SIG-M5 treated with dmso at 0.1 percent for 504 hours (cell line): ENCODE measurements around the gene EGFLAM.
"Not testable (repeated sequence)": the region's sequence is repeated elsewhere in the genome, so short reads cannot be mapped to it uniquely, and the experiment has no call there.

Source experiments
- DNase-seq: peaks from one replicate; lab custom pipeline; 2025; ENCODE audit not compliant: unreplicated experiment; lab: John Stamatoyannopoulos, UW

Gene EGFLAM

DNA sequence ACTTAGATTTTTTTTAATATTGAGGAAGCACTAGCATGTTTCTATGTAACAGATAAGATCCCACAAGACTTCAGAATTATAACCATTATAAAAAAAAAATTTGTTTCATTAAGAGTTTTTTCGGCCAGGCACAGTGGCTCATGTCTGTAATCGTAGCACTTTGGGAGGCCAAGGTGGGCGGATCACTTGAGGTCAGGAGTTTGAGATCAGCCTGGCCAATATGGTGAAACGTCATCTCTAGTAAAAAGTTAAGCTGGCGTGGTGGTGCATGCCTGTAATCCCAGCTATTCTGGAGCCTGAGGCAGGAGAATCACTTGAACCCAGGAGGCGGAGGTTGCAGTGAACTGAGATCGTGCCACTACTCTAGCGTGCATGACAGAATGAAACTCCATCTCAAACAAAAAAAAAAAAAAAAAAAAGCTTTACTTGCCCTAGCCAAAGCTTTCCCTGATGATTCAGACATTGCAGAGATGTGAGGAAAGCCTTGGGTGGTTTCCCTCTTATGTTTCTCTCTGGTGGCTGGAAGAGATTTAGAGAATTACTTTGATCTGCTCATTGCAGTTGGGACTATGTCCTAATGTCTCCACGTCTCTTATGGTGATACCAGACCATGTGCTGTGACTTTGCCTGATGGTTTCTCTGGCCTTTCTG, 65.4 kb downstream of the EGFLAM start:
- DNase-seq: no peak

DNA sequence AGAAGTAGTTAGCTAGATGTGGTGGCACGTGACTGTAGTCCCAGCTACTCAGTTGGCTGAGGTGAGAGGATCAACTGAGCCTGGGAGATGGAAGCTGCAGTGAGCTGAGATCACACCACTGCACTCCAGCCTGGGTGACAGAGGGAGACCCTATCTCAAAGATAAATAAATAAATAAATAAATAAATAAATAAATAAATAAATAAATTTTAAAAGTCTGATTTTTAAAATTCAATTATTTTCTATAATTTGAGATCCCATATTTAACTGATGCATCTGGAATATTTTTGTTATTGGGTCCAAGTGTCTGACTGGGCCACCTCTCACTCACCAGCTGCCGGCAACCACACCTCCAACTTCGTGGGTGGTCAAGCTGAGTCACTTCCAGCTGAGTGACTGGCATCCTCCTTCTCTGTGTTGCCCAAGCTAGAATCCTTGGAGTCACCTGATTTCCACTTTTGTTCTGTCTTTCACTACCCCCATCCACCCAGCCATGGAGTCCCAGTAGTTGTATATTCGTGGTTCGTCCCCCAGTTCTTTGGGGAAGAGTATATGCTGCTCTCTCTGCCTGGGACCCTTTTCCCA, 70.9 kb downstream of the EGFLAM start:
- no peak for DNase-seq

DNA sequence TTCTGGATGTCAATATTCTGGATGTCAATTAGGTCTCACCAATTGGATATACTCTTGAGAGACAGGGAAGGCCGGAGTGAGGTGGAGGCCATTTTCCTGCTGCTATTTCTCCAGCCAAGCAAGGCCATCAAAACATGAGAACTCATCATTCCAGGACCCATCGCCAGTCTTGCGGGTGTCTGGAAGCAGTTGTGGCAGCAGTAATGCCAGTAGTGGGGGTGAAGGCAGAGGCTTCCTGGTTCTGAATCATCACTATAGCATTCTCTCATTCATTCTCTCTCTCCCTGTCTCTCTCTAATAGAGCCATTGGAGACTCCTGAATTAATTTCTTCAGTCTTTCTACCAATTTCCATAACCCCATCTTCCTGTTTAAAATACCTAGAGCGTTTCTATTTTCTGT, 71.8 kb downstream of the EGFLAM start:
- no peak for DNase-seq

DNA sequence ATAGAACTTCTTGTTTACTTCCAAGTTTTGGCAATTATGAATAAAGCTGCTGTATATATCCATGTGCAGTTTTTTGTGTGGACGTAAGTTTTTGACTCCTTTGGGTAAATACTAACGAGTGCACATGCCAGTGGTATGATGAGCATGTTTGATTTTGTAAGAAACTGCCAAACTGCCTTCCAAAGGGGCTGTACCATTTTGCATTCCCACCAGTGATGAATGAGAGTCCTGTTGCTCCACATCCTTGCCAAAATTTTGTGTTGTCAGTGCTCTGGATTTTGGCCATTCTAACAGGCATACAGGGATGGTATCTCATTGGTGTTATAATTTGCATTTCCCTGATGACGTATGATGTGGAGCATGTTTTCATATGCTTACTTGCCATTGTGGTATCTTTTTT, 73.5 kb downstream of the EGFLAM start:
- no peak for DNase-seq

DNA sequence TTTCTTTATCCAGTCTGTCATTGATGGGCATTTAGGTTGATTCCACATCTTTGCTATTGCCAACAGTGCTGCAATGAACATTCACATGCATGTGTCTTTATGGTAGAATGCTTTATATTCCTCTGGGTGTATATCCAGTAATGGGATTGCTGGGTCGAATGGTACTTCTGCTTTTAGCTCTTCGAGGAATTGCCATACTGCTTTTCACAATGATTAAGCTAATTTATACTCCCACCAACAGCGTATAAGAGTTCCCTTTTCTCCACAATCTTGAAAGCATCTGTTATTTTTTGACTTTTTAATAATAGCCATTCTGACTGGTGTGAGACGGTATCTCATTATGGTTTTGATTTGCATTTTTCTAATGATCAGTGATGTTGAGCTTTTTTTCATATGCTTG, 74.8 kb downstream of the EGFLAM start:
- DNase-seq: not testable (repeated sequence)

DNA sequence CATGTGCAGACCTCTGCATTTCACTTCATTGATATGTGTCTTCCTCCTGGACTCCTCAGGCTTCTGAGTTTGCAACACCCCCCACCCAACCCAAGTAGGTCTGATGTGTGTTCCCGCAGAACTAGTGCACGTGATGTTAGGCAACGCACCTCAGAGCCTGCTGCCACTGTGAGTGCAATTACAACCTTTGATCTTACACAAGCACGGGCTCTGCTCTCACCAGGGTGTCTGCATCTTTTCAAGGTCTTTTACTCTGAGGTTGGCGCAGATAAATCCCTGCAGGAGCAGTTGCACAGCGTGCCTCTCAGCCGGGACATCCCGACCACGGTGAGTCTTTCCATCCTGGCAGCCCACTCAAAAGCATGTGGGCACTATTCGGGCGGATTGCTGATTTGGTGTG, 80.1 kb downstream of the EGFLAM start:
- no peak for DNase-seq

DNA sequence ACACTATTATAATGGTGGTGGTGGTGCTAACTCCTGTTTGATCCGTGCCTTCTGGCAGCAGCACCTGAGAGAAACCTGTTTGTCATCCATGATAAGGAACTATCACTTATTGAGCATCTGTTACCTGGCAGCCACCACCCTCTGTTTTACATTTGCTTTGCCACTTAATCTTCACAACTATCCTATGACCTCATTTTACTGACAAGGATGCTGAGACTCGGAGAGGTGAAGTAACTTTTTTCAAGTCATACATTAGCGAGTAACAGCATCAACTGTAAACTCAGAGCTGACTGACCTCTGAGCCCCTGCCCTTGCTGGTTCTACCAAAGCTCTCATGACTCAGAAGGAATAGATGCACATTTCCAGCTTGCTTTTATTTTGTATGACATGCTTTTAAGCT, 81.1 kb downstream of the EGFLAM start:
- no peak for DNase-seq

DNA sequence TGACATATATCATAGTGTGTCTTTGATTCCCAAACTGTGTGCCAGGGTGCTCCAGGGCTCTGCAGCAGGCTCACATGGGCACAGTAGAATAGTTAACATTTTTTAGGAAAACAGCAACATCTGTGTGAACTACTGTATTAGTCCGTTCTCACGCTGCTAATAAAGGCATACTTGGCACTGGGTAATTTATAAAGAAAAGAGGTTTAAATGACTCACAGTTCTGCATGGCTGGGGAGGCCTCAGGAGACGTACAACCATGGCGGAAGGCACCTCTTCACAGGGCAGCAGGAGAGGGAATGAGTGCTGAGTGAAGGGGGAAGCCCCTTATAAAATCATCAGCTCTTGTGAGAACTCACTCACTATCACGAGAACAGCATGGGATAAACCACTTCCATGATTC, 82.7 kb downstream of the EGFLAM start:
- no peak for DNase-seq

DNA sequence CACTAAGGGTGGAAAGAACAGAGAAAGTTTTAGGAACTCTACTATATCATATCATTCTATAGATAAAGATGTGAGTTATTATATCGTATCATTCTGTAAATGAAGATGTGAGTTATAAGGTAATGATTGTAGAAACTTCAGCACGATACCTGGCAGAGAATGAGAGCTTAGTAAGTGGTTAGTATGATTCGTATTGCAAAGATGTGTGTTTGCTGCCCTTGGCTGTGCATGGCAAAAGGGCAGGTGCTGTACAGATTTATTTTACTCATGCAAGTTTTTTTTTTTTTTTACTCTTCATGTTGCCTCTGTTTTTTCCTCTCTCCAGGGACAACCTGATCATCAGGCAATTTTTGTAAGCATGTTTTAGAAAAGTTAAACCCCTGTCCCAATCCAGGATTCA, 83.3 kb downstream of the EGFLAM start:
- no peak for DNase-seq

DNA sequence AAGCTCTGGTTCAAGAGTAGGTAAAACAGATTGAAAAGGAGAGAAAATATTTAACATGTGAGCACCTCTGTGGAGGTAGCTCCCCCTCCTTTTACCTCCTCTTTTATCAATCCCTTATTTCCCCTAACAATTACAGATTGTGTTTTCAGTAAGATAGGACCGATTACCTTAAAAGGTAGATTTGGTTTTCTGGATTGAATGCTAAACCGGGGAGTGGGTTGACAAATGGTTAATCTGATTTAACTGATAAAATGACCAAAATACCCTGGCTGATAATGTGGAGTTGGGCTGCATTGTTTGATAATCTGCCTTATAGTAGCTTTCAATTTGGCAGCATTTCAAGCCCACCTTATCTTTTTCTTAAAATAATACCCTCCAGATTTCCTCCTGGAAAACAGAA, 83.9 kb downstream of the EGFLAM start:
- no peak for DNase-seq

DNA sequence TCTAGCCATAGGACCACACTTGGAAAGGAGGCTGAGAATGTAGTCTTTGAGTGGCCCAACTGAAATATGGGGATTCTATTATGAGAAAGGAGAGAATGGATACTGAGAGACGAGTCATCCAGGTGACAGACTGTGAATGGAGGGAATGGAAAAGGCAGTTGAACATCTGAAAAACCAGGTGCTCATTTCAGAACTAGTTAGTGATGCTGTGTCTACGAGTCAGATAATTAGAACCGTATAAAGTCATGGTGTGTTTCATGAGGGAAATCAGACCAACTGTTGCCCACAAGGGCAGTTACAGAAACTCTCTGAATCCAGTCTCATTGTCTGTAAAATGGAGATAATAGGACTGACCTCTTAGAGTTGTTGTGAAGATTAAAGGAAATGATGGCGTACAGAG, 86.5 kb downstream of the EGFLAM start:
- no peak for DNase-seq

DNA sequence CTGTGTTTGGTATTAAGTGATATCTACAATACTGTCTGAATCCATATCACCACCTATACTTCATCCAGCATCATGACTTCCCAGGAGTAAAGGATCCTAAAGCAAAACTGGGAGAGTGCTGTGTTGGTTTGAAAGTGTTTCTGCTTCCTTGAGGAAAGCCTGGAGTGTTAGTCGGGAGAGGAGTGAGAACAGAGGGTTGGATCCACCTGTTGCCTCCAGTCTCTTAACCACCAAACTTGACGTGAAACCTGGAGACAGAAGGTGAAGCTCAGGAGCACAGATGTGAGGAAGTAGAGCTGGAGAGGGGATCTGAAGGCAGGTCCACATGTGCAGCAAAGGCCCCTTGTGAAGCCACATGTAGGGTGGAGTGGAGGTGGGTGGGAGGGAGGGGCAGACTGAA, 88.2 kb downstream of the EGFLAM start:
- no peak for DNase-seq

DNA sequence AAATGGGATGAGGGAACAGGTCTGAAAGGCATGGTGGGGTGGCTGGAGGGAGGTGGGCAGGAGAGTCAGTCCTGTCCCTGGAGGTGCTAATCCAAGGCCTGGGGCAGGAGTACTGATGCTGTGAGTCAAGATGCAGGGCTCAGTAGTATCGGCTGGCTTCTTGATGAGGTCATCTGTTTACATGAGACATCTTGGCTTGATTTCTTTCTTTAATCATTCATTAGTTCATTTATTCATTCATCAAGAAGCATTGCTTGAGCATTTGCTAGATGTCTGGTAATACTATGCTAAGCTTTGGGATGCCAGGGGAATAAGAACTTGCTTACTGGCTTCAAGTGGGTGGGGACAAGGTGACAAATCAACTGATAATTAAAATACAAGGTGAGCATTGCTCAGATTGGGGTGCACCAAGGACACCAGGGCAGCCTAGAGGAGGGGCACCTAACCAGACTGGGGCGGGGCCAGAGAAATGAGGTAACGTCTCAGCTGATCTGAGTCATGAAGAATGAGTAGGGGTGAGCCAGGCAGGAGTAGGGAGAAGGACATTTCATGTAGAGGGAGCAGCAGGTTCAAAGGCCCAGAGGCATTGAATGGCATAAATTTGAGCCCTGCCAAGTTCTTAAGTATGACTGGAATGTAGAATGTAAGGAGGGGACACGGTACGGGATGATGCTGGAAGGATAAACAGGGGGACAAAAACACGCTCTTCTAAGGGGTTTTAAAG, 88.8 kb downstream of the EGFLAM start:
- no peak for DNase-seq

DNA sequence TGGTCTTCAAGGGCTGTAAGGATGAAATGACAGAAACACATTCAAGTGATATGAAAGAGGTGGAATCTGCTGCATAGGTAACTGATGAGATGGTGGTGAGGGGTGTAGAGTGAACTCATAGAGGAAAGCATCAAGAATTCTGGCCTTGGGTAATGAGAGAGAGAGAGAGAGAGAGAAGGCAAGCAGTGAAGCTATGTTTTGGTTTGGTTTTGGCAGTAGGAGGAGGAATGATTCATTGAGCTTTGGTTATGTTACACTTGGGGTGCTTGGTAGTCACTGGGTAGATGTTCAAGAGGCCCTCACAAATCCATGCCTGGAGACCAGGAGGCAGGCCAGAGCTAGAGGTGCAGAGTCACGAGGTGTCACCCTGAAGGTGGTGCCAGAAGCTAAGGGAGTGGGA, 89.5 kb downstream of the EGFLAM start:
- DNase-seq: no peak

DNA sequence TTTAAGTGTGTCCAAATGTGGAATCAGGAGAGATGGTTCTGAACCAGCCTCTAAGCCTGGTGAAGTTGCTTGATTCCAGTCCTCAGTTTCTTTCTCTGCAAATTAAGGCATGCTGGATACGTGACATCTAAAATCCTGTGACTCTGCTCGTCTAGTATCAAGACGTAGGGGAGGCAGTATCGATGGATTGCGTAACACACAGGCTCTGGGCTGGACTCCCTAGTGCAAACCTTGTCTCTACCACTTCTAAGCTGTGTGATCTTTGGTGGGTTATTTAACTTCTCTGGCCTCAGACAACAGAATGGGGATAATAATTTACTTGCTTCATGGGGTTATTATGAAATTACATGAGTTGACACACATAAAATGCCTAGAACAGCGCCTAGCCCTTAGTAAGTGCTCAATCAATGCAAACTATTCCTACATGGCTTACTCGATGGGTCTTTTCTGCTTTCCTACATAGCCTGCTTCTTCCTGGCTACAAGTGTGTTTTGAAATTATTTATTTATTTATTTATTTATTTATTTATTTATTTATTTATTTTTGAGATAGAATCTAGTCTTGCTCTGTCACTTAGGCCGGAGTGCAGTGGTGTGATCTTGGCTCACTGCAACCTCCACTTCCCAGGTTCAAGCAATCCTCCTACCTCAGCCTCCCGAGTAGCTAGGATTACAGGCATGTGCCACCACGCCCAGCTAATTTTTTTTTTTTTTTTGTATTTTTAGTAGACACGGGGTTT, 102.1 kb downstream of the EGFLAM start:
- no peak for DNase-seq

DNA sequence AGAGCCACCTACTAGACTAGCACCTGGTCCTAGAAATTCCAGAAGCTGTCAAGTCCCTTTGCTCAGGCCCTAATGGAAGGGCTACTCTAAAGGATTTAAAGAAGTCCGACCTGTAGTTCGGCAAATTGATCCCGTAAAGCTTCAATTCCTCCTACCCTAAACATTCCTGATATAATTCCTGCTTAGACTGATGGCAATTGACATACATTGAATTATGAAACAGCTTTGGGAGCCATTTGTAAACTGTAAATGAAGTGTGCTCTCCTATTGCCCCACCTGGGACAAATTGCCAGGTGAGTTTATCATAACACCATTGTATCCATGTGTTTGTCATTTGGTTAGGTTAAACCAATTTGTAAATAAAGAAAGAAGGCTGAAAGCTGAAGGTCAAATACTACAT, 104.4 kb downstream of the EGFLAM start:
- DNase-seq: no peak

DNA sequence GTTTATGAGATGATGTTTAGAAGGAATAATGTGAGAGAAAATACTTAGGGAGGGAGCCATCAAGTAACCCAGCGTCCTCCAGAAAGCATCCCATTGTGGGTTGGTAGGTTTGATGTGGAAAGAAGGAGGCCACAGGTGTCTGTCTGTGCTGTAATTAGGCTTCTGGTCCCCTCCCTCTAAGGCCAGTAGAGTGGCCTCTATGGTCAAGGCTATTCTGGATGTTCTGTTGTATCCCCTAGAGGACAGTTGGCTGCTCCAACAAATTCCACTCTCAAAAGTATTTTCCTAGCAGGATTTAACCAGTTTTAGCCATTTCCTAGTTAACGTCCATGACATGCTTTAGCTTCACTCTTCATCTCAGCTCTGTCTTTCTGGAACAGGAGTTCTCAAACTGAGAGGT, 106.5 kb downstream of the EGFLAM start:
- no peak for DNase-seq

DNA sequence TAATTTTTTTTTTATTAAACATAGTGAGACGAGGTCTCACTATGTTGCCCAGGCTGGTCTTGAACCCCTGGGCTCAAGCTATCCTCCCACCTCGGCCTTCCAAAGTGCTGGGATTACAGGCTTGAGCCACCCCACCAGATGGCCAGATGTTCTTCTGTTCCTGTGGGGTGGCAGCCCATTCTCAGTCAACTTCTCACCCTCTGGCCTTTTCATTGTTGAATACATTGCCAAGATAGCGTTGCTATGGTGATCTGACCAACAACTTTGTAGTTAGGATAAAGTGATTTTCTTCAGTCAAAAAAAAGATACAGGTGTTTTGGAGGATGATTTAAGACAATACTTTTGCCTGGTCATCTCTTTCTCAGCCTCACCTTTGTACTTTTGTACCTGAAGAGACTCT, 109.1 kb downstream of the EGFLAM start:
- DNase-seq: no peak

DNA sequence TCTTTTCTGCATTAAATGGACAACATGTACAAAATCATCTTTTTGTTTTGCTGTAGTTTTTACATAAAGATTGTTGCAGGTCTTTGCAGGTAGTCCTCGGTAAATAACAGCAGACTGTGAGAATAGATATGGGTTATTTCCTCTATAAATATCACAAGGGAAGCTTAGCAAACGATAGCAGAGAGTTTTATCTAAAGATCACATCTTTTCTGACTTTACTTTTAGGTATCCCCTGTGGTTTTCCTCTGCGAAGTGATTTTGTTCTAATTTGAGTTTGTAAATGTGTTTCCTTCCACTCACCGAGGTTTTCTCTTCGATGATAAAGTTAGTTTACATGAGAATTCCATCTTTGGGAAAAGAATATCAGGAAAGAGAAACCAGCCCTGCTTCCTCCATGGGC, 109.6 kb downstream of the EGFLAM start:
- no peak for DNase-seq

DNA sequence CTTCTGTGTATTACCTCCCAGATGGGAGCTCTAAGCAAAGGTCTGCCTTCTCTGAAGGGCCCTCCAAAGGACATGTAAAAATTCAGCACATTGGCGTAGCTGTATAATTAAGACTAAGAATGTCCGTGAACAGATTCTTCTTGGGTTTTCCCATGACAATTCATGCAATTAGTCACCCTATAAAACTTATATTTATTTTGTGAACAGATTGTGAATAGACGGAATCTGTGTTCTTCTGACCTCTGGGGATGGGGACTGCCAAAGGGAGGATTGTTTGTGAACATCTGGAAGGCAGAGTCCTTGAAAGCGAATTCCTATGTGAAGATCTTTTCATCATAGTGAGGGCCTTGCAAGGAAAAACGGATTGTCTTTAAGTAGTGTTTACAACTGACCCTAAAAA, 111.3 kb downstream of the EGFLAM start:
- DNase-seq: no peak

DNA sequence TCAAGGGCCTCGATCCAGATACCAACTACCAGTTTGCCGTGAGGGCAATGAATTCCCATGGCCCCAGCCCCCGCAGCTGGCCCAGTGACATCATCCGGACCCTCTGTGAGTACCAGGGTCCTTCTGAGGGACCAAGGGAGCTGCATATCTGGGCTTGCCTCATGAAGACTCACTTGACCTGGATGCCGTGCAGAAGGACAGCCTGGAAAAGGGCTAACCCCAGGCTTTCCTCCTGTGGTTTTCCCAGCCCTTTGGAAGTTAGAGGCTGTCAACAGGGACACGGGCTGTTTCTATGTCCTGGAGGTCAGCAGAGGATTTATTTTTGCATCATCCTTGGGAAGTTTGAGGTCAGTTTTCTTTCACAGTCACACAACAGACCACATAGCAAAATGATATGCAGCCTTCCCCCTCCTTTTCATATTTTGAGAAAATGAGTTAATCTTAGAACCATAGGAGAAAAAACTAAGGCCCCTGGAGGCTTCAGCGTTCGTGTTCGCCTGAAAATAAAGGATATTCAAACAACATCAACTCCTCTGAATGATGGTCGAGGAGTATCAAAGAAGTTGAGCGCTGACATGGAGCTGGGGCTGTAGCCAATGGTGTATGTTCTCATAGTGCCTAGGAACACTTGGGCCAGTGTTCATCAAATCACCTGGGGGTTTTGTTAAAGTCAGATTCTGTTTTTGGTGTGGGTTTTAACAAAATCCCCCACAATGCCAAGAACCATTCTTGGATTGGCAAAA, 112.2 kb downstream of the EGFLAM start:
- no peak for DNase-seq
